Neural cell (in vitro differentiated cells): ENCODE measurements around the gene CHTF18. TPM values are rescaled to one million over a fixed set of nuclear protein-coding genes. Genes with fewer than 3 reads are reported as not detected.

ENCODE experiments used
- H2AFZ ChIP-seq: fragments of 200-600, 300-800 bp; sonication (generic), shearing (Covaris generic); 2 replicates; pipeline ENCODE4 v1.6.0; 2014; ENCODE audit warnings: low read depth, mild to moderate bottlenecking, antibody characterized with exemption, low read length, moderate library complexity
- H3F3A ChIP-seq: fragments of 200-600 bp; shearing (Covaris generic); 2 replicates; pipeline ENCODE4 v1.6.1; 2016; ENCODE audit warnings: mild to moderate bottlenecking, moderate library complexity, mixed read lengths, antibody characterized with exemption, low read length; ENCODE audit not compliant: insufficient read depth, poor library complexity, severe bottlenecking
- H3K27ac ChIP-seq: fragments of 200-600, 300-800 bp; sonication (generic), shearing (Covaris generic); 2 replicates; pipeline ENCODE4 v1.5.1; 2014; ENCODE audit warnings: mild to moderate bottlenecking, low read length, moderate library complexity
- H3K27me3 ChIP-seq: fragments of 300-800, 200-600 bp; sonication (generic), shearing (Covaris generic); 2 replicates; pipeline ENCODE4 v1.6.0; 2014; ENCODE audit warnings: mild to moderate bottlenecking, low read depth, low read length, moderate library complexity; ENCODE audit not compliant: insufficient read depth
- H3K36me3 ChIP-seq: fragments of 300-800, 200-600 bp; sonication (generic), shearing (Covaris generic); 2 replicates; pipeline ENCODE4 v1.5.1; 2014; ENCODE audit warnings: mild to moderate bottlenecking, antibody characterized with exemption, low read length, moderate library complexity; ENCODE audit not compliant: insufficient read depth
- H3K4me2 ChIP-seq: fragments of 300-800, 200-600 bp; sonication (generic), shearing (Covaris generic); 2 replicates; pipeline ENCODE4 v1.6.0; 2014; ENCODE audit warnings: mild to moderate bottlenecking, low read length
- H3K4me3 ChIP-seq: fragments of 300-800, 200-600 bp; sonication (generic), shearing (Covaris generic); 2 replicates; pipeline ENCODE4 v1.5.1; 2014; ENCODE audit warnings: mild to moderate bottlenecking, low read length, moderate library complexity
- H3K79me2 ChIP-seq: fragments of 200-600 bp; shearing (Covaris generic); replicated peaks from 2 replicates; pipeline ENCODE4 v1.6.0; 2014; ENCODE audit warnings: mild to moderate bottlenecking, low read length, moderate library complexity; ENCODE audit not compliant: insufficient read depth
- H3K9ac ChIP-seq: fragments of 300-800, 200-600 bp; sonication (generic), shearing (Covaris generic); 2 replicates; pipeline ENCODE4 v1.6.1; 2016; ENCODE audit warnings: mild to moderate bottlenecking, low read length, mixed read lengths
- H3K9me2 ChIP-seq: fragments of 200-600 bp; shearing (Covaris generic); 2 replicates; pipeline ENCODE4 v1.6.1; 2016; ENCODE audit warnings: mild to moderate bottlenecking, low read length, mixed read lengths; ENCODE audit not compliant: insufficient read depth
- H3K9me3 ChIP-seq: fragments of 200-600, 300-800 bp; sonication (generic), shearing (Covaris generic); 2 replicates; pipeline ENCODE4 v1.6.1; 2016; ENCODE audit warnings: mild to moderate bottlenecking, mixed run types, low read length, moderate library complexity, mixed read lengths
- H4K20me1 ChIP-seq: fragments of 200-600 bp; shearing (Covaris generic); 2 replicates; pipeline ENCODE4 v1.6.1; 2016; ENCODE audit warnings: mild to moderate bottlenecking, mixed run types; ENCODE audit not compliant: insufficient read depth
- CTCF ChIP-seq: fragments of 450-650 bp; IDR thresholded peaks from 2 replicates; pipeline ENCODE4 v1.5.1; 2014; ENCODE audit warnings: antibody characterized with exemption, mild to moderate bottlenecking, moderate library complexity; ENCODE audit not compliant: poor library complexity, severe bottlenecking
- EP300 ChIP-seq: fragments of 450-650 bp; conservative IDR thresholded peaks from 2 replicates; pipeline ENCODE4 v1.6.1; 2014; ENCODE audit warnings: antibody characterized with exemption, mild to moderate bottlenecking, moderate library complexity; ENCODE audit not compliant: poor library complexity, severe bottlenecking
- EZH2 ChIP-seq: fragments of 200-600, 300-800 bp; shearing (Covaris generic), sonication (generic); IDR thresholded peaks from 2 replicates; pipeline ENCODE4 v1.6.1; 2014; ENCODE audit warnings: antibody characterized with exemption, low read length, borderline replicate concordance, mild to moderate bottlenecking; ENCODE audit not compliant: insufficient read depth, poor library complexity, severe bottlenecking
- MXI1 ChIP-seq: fragments of 450-650 bp; conservative IDR thresholded peaks from 2 replicates; pipeline ENCODE4 v1.6.1; 2014; ENCODE audit warnings: antibody characterized with exemption, mild to moderate bottlenecking; ENCODE audit not compliant: poor library complexity, severe bottlenecking
- POLR2AphosphoS5 ChIP-seq: IDR thresholded peaks from 2 replicates; pipeline ENCODE4 v1.6.1; 2012
- RAD21 ChIP-seq: fragments of 450-650 bp; conservative IDR thresholded peaks from 2 replicates; pipeline ENCODE4 v1.6.1; 2014; ENCODE audit warnings: antibody characterized with exemption, mild to moderate bottlenecking, moderate library complexity
- REST ChIP-seq: IDR thresholded peaks from 2 replicates; pipeline ENCODE4 v1.6.1; 2012; ENCODE audit warnings: borderline replicate concordance
- SMC3 ChIP-seq: fragments of 450-650 bp; conservative IDR thresholded peaks from 2 replicates; pipeline ENCODE4 v1.6.1; 2014; ENCODE audit warnings: antibody characterized with exemption, mild to moderate bottlenecking, moderate library complexity; ENCODE audit not compliant: poor library complexity
- TAF1 ChIP-seq: IDR thresholded peaks from 2 replicates; pipeline ENCODE4 v1.6.1; 2012; ENCODE audit warnings: low read depth
- polyA plus RNA-seq: library from polyadenylated mRNA; depleted of rRNA; stranded (reverse); fragments of >200 nt; gene quantifications from 2 replicates; pipeline ENCODE4 v1.2.3, GENCODE V29; 2014

The CHTF18 gene
- polyA plus RNA-seq, 1 donor from 2014 or later = 31.2 TPM

GRCh38 chr16:743794-744500, 44.5 kb upstream of the CHTF18 start:
- Histone ChIP-seq H3K4me3 (no peak overlapping the region), H3K4me2 (no peak overlapping the region), H3F3A (no peaks in the 10 kb centered on the region), H4K20me1 (no peaks in the 10 kb centered on the region), H3K27ac (no peak overlapping the region), H2AFZ (no peak overlapping the region), H3K9me2 (no peaks in the 10 kb centered on the region), H3K9ac (no peak overlapping the region), H3K36me3 (no peaks in the 10 kb centered on the region), H3K9me3 (no peaks in the 10 kb centered on the region), H3K79me2 (peaks cover 5% of the 10 kb centered on the region), H3K27me3 (no peaks in the 10 kb centered on the region)
- TF ChIP-seq SMC3 = no peak
- TF ChIP-seq CTCF = peak; percentile 14

DNA sequence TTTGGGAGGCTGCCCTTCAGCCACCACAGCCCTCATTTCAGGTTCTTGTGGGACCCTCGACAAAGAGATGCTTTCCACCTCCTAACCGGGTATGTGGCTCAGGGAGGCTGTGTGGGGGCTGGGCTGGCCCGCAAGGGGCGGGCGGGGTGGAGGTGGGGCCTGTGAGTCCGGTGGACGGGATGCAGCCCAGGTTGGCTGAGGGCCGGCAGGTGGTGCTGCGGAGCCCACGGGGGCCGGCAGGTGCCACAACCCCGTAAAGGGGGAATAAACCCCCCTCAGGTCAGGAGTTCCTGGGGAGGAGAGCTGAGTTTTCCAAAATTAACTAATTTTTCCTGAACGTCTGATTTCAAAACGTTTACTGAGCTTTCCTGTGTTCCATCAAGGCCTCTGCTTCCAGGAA, 42.7 kb upstream of the CHTF18 start:
- no peak overlapping the region for H3K4me2 ChIP-seq
- TF ChIP-seq RAD21 (no peak), REST (no peak), POLR2AphosphoS5 (no peak), MXI1 (no peak), TAF1 (no peak), CTCF (peak; percentile 31), EP300 (no peak), EZH2 (no peak), SMC3 (peak; percentile 43)
- no peaks in the 10 kb centered on the region for H4K20me1 ChIP-seq
- no peaks in the 10 kb centered on the region for H3K9me3 ChIP-seq
- H3K9ac ChIP-seq = no peak overlapping the region
- no peaks in the 10 kb centered on the region for H3F3A ChIP-seq
- H3K79me2 ChIP-seq = no peaks in the 10 kb centered on the region
- H3K36me3 ChIP-seq = no peaks in the 10 kb centered on the region
- no peak overlapping the region for H2AFZ ChIP-seq
- no peaks in the 10 kb centered on the region for H3K27me3 ChIP-seq
- no peak overlapping the region for H3K4me3 ChIP-seq
- H3K9me2 ChIP-seq = no peaks in the 10 kb centered on the region
- H3K27ac ChIP-seq = no peak overlapping the region
